GM19397 (cell line): ENCODE measurements around the gene PTPRN2.
"Not testable (repeated sequence)": the region's sequence is repeated elsewhere in the genome, so short reads cannot be mapped to it uniquely, and the experiment has no call there.

Experiments used
- ATAC-seq: cut with Tn5 transposase; IDR thresholded peaks from one replicate; pipeline ENCODE4 v1.9.1; 2021; ENCODE audit warnings: mild to moderate bottlenecking, moderate library complexity; ENCODE audit not compliant: unreplicated experiment

PTPRN2 gene

DNA sequence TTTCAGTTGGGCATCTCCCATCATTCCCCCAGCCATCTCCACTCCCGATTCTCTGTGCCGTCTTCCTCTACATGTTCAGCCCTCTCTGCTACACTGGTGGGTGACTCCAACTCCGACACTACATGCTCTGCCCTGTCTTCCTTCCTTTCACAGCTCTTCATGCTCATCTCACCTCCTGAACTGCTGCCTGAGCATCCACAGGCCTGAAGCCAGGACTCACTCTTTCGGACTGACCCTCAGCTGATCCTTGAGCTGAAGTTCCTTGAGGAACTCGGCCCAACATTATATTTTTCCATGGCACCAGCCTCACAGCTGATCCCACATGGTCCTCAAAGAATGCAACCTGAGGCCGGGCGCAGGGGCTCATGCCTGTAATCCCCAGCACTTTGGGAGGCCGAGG, 538.4 kb downstream of the PTPRN2 start:
- no peak for ATAC-seq

DNA sequence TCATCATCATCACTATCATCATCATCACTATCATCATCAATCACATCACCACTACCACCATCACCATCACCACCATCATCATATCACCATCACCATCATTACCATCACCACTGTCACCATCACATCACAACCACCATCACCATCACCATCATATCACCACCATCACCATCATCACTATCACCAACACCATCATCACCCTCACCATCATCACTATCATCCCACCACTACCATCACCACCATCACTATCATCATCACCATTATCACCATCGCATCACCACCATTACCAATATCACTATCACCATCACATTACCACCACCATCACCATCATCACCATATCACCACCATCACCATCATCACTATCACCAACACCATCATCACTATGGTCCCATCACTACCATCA, 539.1 kb downstream of the PTPRN2 start:
- no peak for ATAC-seq

DNA sequence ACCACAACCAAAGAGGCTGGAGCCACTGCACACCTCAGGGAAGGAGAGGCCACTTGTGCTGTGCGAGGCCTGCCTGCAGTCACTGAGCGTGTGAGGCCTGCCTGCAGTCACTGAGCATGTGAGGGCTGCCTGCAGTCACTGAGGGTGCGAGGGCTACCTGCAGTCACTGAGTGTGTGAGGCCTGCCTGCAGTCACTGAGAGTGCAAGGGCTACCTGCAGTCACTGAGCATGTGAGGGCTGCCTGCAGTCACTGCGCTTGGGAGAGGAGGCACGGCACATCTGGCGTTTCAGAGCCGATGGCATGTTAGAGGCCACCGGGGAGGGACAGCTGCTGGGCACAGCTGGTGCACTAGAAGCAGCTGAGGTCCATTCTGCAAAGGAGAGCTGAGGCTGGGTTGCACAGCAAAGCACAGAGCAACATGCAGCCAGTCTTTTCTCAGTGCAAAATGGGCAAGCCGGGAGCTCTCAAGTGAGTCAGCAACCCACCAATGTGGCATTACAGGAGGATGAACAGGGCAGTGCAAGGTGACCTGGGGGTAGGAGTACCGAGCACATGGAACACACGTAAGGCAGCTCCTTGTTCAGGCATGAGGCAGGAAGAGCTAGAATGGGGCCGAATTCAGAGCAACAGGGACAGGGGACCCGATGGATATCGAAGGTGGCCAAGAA, 540.1 kb downstream of the PTPRN2 start:
- no peak for ATAC-seq

DNA sequence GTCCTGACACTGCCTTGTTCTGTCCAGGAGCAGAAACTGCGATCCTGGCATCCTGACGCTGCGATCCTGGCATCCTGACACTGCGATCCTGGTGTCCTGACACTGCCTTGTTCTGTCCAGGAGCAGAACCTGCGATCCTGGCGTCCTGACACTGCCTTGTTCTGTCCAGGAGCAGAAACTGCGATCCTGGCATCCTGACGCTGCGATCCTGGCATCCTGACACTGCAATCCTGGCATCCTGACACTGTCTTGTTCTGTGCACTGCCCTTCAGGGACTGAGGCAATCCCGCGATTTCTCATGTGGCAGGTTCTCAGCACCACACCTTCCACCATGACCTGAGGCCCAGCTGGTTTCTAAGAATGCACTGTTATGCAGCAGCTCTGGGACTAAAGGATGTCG, 541.4 kb downstream of the PTPRN2 start:
- not testable (repeated sequence) for ATAC-seq

DNA sequence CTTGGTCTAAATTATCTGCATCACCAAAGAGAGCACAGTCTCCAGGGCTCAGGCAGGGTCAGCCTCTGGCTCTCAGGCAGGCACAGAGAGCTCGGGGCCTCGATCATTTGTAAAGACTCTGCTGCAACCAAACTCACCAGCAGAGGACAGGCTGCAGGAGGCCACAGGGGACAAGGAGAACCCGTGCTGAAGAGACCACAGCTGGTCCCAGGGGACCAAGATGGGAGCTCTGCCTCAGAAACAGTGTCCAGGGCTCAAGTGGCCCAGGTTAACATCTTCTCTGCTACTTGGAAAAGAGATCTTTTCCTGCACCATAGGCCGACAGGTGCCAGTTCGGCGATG, 543.2 kb downstream of the PTPRN2 start:
- no peak for ATAC-seq

DNA sequence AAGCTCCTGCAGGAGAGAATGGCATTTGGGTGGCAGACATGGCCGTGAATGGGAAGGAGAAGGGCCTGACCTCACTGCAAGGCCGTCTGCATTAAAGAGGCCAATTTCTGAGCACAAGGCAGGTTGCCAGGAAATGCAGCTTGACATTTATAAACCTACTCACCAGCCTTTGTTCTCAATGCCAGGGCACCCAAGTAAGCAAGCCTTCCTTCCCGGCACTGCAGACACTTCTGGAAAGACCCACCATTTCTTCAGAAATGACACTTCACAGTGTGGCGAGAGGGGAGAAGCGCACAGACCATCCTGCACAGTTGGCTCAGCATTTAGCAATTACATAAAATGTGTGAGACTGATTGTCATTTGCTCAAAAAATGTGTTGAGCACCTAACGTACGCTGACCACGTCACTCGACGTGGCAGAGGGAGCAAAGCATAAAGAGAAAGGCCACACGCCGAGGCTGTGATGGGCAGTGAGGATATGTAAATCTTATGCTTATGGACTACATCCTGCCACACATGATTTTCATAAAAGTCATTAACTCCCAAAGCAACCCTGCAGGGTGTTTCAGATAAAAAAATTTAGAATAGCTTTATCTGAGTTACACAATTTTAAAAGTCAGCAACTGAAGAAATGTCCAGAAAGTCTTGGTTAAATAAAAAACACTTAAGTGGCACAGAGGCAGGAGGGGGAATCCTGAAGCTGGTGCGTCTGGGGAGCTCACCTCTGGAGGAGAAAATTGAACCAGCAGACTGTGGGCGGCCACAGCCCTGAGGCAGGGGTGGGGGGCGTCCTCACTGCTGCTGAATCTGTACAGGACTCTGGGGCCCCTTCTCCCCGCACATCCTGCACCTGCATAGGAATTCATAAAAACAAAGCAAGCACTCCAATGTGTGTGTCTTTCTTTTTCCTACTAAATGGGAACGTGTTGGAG, 543.8 kb downstream of the PTPRN2 start:
- ATAC-seq: no peak

DNA sequence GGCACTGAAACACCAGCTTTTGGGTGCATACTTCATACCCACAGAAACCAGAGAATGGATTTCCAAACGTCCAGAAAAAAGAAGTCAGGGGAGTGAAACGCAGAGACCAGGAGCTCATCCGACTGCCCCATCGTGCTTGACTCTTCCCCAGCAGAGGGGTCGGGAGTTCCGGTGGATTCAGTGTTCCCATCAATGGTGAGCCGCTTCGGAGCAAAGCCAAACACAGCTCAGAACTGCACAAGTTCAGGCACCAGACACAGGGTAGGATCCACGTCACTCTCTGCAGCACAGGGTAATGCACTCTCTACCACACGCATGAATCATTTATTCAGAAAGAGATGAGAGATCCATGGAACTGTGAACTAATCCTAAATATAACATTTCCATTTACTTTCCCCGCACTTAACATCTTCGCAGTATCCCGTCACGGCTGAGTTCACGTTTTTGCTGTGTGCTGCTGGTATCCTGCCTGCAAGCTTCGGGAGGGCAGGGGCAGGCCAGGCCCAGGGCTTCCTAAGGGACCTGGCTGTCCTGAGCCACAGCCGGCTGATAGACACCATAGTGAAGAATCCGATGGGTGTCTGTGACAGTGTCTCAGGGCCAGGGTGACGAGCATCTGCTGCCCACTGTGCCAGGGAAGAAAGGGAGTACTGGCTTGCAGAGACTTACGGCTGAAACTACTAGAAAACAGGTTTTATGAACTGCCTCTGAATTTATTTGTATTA, 545.3 kb downstream of the PTPRN2 start:
- ATAC-seq: no peak

DNA sequence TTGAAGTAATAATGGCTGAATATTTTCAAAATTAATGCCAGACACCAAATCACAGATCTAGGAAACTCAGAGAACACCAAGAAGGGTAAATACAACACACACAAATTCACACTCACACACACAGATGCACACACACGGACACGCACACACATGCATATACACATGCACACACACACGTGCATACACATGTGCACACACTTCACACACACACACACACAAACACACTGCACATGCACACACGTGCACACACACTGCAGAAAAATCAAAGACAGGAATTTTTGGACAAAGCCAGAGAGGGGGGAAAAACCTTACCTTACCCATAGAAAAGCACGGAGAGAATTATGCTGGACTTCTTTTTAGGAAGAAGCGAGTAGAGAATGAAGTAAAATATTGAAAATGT, 547.4 kb downstream of the PTPRN2 start:
- ATAC-seq: no peak

DNA sequence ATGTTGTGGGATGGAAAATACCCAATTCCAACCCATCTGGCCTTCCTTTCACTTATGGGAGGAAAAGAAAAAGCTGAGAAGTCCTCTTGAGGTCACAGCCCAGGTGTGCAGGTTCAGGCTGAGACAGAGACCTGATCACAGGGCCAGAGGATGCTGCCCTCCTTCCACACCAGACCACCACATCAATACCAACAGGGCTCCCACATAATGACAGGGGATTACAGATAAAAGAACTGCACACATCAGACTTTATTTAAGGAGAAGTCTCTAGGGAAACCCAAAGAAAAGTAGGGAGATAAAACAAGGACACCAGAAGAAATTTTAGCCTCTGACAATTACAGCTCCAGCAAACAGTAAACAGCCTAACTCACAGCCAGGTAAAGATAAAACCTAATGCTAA, 548.4 kb downstream of the PTPRN2 start:
- ATAC-seq: no peak

DNA sequence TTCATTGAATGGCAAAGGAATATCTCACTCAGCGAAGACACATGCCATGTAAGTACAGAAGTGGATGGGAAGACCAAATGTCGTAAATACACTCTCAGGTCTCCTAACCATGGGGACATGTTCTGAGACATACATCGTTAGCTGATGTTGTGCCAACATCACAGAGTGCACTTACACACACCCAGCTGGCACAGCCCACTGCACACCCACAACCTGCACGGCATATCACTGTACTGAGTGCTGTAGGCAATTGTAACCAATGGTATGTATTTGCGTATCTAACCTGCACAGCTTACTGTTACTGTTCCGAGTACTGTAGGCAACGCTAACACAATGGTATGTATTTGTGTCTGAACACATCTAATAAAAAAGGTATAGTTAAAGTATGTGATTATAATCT, 550.4 kb downstream of the PTPRN2 start:
- no peak for ATAC-seq

DNA sequence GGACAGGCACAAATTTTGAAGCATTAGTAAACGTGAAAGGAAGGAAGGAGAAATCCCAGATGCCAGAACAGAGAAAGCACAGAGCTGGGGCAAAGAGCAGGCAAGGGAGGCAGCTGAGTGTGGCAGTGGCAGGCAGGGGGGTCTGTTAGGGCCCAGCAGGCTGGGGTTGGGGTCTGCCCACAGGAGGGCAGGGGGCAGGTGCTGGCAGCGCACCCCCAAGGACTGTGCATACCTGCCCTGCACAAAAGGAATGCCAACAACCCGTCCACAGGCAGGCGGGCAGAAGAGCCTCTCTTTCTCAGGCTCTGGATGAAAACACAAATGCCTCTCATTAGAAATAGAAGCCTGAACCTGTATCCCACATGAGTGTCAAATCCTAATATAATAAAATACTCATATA, 552.3 kb downstream of the PTPRN2 start:
- ATAC-seq: no peak

DNA sequence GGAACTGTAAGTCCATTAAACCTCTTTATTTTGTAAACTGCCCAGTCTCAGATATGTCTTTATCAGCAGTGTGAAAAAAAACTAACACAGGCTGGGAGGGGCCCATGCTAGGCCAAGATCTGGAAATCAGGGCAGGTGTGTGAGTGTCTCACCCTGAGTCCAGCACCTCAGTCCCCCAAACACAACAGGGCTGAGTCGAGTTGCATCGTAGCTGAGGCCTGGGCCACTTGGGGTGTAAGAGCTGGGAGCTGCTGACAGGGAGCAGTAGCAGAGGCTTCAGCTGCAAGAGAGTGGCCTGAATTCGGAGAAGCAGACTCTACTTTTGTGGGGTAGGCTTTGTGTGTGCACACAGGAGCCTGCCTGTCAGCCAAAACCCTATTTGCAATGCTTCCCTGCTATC, 553.1 kb downstream of the PTPRN2 start:
- no peak for ATAC-seq

DNA sequence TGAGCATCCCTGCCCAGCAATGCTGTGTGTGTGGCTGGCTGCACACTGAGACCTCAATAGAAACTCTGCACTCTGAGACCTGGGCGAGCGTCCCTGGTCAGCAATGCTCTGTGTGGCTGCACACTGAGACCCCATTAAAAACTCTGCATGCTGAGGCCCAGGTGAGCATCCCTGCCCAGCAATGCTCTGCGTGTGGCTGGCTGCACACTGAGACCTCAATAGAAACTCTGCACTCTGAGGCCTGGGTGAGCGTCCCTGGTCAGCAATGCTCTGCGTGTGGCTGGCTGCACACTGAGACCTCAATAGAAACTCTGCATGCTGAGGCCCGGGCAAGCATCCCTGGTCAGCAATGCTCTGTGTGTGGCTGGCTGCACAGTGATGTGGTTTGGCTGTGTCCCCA, 553.7 kb downstream of the PTPRN2 start:
- ATAC-seq: not testable (repeated sequence)

DNA sequence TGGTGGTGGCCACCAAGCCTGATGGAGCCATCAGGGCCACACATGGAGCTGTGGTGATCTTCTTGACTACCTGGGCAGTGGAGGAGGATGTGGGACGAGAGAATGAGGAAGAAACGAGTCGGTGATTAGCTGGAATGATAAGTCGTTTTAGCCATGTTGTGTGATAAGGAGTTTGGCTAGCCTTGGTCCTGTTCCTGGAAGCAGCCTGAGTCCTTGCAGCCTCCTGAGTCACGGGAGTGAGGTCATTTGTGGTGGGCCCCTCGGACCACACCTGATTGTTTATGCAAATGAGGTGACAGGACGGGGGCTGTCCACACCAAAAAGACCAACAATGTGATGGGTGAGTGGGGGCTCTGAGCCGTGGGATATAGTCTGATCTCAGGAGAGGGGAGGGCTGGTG, 554.4 kb downstream of the PTPRN2 start:
- ATAC-seq: no peak

DNA sequence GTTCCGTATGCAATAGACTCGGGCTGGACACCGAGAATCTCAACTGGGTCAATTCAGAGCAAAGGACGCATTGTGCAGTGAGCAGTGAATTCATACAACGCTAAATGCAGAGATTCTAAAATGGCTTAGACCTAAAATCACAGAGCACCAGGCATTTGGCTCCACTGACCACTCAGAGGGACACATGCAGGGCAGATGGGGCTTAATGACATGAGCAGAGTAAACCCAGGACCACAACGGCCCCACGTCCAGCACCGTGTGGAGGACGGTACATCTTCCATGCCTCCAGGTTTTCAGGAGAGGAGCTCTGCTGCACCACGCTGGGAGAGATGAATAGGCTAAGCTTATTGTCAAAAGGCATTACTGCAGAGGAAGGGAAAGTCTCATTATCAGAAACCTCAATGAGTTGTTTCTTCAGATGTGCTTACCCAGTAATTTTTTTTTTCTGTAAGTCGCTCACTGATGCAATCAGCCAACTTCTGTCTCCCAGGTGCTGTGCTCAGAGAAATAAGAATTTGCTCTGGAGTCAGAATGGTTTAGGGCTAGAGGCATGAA, 555.0 kb downstream of the PTPRN2 start:
- no peak for ATAC-seq

DNA sequence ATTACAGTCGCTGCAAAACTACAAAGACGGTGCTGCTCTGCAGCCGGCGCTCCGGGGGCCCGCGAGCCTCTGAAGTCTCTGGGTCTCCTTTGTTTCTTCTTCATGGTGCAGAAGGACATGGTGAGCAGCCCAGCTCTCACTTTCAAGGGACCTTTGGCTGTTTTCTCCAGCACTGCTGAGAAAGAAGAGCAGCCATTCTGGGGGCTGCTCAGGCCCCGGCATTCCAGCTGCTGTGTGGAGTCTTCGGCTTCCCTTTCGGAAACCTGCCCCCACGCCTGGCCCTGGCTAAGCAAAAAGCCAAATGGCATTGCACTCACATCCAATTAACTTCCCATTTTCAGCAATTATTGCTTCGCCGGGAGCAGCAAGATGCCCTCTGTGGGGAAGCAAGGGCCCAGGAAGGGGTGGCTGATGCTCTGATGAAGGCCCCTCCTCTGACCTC, 555.7 kb downstream of the PTPRN2 start:
- ATAC-seq: no peak

DNA sequence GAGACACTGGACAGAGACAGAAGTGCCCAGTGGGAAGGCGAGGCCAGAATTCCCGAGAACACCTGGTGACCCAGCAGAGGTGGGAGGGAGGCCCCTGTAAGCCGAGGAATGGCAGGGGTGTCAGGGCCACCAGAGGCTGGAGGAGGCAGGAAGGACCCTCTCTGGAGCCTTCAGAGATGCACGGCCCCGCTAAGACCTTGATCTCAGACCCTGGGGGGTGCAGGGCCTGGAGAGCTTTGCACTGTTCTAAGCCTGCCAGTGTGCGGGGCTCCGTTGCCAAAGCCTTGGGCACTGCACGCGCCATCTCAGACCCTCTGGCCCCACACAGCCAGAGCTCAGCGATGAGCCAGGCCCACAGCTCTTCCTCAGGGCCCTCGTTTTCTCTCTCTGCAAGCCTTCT, 557.1 kb downstream of the PTPRN2 start:
- ATAC-seq: no peak

DNA sequence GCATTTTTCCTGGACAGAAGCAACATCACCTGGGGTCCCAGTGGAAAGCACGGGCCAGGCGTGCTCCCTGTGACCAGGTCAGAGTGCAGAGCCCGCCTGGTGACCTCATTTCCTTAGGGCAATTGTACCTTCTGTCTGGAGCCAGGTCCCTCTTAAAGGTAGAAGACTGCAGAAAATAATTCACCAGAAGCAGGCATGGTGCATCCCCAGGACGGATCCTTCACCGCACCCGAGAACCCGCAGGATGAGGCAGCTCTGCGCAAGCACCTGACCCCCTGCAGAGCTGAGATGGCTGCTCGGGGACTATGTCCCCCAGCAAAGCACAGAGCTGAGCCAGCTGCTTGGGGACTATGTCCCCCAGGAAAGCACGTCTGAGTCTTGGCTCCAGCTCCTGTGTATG, 557.6 kb downstream of the PTPRN2 start:
- no peak for ATAC-seq

DNA sequence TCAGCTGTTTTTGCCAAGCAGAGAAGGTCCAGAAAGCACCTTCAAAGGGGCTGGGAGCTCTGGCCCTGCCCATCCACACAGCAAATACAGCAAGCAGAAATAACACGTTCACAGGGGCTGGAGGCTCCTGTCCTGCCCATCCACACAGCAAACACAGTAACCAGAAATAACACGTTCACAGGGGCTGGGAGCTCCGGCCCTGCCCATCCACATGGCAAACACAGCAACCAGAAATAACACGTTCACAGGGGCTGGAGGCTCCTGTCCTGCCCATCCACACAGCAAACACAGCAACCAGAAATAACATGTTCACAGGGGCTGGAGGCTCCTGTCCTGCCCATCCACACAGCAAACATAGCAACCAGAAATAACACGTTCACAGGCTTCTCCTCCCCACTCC, 558.1 kb downstream of the PTPRN2 start:
- ATAC-seq: no peak

DNA sequence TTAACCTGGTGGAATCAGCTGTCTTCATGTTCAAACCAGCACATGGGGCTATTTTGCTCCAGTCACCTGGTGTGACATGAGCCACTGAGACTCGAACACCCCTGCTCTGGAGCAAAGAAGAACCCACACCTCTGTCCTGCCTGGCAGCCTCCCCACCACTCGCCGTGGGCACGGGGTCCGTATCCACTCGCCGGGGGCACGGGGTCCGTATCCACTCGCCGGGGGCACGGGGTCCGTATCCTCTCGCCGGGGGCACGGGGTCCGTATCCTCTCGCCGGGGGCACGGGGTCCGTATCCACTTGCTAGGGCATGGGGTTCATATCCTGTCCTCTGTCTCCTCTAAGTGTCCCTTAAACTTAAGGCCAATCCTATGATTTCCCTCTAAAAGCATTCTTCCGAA, 558.7 kb downstream of the PTPRN2 start:
- ATAC-seq: no peak

DNA sequence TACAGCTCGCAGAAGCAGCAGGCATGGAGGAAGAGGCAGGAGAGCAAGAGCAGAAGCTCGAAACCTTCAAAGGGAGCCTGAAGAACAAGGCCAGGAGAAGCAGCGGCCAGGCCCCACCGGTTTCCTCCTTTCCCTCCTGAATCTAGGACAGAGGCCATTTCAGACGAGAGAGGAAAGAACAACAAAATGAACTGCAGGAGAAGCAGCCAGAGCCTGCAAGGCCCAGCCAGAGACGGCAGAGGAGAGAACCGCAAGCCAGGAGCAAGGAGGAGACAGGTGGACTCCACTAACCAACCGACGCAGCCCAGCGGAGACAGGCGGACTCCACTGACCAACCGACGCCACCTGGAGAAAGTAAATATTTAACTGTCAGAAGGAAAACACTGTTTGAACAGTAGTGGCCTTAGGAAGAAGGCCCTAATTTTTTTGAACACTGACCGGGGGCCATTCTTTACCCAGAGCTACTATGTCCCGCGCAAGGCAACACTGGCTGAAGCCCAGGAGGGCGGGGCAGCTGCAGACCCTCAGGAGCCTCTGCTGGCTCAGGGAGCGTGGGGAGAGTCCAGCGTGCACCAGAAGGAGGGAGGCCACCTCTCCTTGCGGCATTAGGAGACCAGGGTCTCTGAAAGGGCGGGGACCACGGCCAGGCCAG, 559.2 kb downstream of the PTPRN2 start:
- no peak for ATAC-seq
